GM19468 (cell line): ENCODE results near the gene FREM1.
"Not testable (repeated sequence)": the region's sequence is repeated elsewhere in the genome, so short reads cannot be mapped to it uniquely, and the experiment has no call there.

Experiments
- ATAC-seq: cut with Tn5 transposase; IDR thresholded peaks from one replicate; pipeline ENCODE4 v1.9.1; 2021; ENCODE audit warnings: mild to moderate bottlenecking, moderate library complexity, moderate number of reproducible peaks; ENCODE audit not compliant: unreplicated experiment; ENCODE audit errors: extremely low read depth

Gene FREM1

GRCh38 chr9:14909961-14910805, at the start of gene FREM1:
Gene FREM1, minus strand, starts transcription at chr9:14910428. Its CDS starts 41,451 bp downstream, at chr9:14868977.
- no peak for ATAC-seq

GRCh38 chr9:14958989-14959388, 48.8 kb upstream of the FREM1 start:
- ATAC-seq: no peak

- no peak for ATAC-seq
Observed at GRCh38 chr9:14957109-14957508, 46.9 kb upstream of the FREM1 start.

- no peak for ATAC-seq
Observed at GRCh38 chr9:14956208-14956607, 46.0 kb upstream of the FREM1 start.

GRCh38 chr9:14945351-14945750, 35.1 kb upstream of the FREM1 start:
- no peak for ATAC-seq

GRCh38 chr9:14941501-14942405, 31.5 kb upstream of the FREM1 start:
- no peak for ATAC-seq

GRCh38 chr9:14939378-14939777, 29.1 kb upstream of the FREM1 start:
- no peak for ATAC-seq

- ATAC-seq: no peak
Observed at GRCh38 chr9:14937216-14937615, 27.0 kb upstream of the FREM1 start.

GRCh38 chr9:14936491-14936890, 26.3 kb upstream of the FREM1 start:
- no peak for ATAC-seq

GRCh38 chr9:14935964-14936363, 25.7 kb upstream of the FREM1 start:
- ATAC-seq: no peak

- no peak for ATAC-seq
Observed at GRCh38 chr9:14935106-14935751, 25.0 kb upstream of the FREM1 start.

GRCh38 chr9:14932641-14933040, 22.4 kb upstream of the FREM1 start:
- no peak for ATAC-seq

GRCh38 chr9:14932231-14932630, 22.0 kb upstream of the FREM1 start:
- ATAC-seq: no peak

- no peak for ATAC-seq
Observed at GRCh38 chr9:14926941-14927624, 16.9 kb upstream of the FREM1 start.

GRCh38 chr9:14924230-14925219, 14.3 kb upstream of the FREM1 start:
- ATAC-seq: no peak

- ATAC-seq: no peak
Observed at GRCh38 chr9:14923701-14924100, 13.5 kb upstream of the FREM1 start.

GRCh38 chr9:14920805-14921204, 10.6 kb upstream of the FREM1 start:
- ATAC-seq: not testable (repeated sequence)

- no peak for ATAC-seq
Observed at GRCh38 chr9:14913366-14913765, 3.1 kb upstream of the FREM1 start.

GRCh38 chr9:14912859-14913258, 2.6 kb upstream of the FREM1 start:
- ATAC-seq: no peak
